MV-4-11 (cell line): ENCODE results near the gene NT5C1A.

Experiments used
- DNase-seq: peaks from one replicate; lab custom pipeline; 2025; lab: John Stamatoyannopoulos, UW

NT5C1A gene

DNA sequence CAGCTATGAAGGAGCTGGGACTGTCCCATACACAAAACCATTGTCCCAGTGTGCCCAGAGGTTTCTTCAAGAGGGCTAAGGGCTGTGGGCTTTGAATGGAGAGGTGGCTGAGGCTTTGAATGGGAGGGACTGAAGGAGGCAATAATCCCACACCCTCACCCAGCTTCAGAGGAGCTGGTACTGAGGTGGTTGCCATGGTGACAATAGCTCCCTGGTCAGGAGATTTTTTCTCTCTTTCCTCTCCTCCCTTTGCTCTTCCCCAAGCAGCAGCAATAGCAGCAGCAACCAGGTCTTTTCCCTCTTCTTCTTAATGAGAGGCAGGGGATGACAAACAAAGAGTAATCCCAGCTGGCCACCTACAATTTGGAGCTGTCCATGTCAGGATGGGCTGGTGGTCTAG lies 17.7 kb upstream of the NT5C1A start:
- DNase-seq = no peak

DNA sequence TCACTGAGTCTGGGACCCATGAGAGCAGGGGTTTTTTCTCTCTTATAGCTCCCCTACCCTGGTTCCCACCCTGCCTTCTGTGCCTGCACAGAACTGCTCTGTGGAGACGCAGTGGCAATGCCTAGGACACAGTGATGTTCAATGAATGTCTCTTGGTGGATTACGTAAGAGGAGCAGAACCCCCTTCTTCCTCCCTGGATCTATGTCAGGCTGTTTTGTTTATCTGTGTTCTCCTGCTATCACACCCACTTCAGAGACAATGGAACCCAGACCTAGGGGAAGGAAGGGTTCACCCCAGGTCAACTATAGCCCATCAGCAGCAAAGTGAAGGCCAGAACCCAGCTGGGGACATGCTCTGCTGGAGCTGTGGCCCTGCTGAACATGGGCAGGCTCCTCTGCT lies 17.3 kb upstream of the NT5C1A start:
- DNase-seq = no peak

DNA sequence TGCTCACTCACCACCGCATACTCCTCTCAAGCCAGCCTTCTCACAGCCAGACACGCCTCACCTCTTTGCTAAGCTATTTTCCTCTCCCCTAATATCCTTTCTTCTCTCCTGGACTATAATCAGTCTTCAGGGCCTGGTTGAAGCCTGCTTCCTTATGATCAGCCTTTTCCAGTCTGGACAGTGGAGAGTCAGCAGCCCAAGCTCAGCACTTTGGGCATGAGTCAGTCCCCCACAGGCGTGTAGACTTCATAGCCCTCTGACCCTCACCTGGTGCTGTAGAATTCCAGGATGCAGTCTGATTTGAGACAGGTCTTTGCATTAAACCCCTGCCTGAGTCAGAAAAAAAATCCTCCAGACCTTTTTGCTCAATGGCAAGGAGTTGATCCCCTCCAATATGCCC lies 16.8 kb upstream of the NT5C1A start:
- DNase-seq = no peak

DNA sequence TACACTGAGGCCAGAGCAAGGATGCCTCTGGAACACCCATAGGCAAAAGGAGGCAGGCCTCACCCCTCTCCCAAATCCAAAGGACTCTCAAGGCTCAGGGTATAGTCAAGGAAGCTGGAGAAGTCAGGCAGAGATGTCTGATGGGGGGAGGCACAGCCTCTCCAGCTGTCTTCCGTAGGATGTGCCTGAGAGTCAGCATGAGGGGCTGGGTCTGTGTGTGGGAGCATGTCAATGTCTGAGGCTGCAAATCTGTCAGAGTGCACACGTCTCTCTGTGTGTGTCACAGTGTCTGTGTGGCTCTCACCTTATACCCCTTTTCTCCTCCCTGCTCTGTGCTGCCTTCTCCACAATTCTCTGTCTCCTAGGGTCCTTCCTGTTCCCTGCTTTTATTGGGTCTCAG lies 15.3 kb upstream of the NT5C1A start:
- no peak for DNase-seq

DNA sequence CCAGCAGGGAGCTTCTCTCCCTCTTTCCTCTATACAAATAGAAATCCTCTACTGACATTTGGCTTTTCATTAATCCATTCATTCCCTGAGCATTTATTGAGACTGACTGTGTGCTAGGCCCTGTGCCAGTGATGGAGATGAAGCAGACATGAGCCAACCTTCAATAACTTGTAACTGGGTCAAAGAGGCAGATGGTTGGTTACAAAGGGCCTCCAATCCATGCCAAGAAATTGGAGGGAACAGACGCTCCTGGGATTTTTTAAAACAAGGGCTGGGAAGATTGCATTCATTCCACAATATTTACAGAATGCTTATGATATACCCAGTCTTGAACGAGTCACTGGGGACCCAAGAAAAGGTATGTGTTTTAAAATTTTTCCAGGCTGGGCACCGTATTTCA lies 13.2 kb upstream of the NT5C1A start:
- DNase-seq = no peak

DNA sequence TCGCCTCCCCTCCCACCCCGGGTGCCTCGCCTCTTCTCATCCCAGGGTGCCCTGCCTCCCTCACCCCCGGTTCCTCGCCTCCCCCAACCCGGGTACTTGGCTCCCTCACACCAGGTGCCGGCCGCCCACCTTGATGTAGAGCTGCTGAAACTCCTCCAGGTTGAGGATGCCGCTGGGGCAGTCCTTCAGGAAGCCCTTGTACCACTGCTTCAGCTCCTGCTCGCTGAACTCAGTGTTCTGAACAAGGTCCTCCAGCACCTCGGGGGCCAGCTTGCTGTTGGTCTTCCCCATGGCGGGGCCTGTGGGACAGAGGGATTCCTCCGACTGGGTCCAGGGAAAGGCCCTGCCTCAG lies 12.4 kb upstream of the NT5C1A start:
- no peak for DNase-seq

DNA sequence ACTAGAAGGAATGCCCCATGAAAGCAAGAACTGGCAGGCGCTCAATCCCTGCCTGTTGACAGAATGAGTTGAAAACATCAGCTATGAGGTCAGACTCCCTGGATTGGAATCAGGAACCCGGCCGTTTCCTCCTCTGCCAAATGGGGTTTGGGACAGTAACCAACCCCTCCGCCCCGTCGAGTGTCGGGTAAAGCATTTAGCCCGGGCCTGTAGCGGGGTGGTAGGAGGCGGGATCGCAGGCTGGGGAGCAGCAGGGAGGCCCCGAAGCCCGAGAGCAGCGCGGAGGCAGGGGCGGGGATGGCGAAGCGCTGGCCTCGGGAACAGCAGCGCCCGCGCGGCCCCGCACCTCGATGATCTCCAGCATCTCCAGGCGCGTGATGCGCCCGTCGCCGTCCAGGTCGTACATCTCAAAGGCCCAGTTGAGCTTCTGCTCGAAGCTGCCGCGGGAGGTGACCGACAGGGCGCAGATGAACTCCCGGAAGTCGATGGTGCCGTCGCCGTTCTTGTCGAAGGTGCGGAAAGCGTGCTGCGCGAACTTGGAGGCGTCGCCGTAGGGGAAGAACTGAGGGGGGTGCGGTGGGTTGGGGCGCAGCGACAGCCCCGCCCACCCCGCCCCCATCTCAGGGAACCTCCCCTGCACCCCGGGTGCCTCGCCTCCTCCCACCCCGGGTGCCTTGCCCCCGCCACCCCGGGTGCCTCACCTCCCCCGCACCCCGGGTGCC lies 11.8 kb upstream of the NT5C1A start:
- DNase-seq = no peak

DNA sequence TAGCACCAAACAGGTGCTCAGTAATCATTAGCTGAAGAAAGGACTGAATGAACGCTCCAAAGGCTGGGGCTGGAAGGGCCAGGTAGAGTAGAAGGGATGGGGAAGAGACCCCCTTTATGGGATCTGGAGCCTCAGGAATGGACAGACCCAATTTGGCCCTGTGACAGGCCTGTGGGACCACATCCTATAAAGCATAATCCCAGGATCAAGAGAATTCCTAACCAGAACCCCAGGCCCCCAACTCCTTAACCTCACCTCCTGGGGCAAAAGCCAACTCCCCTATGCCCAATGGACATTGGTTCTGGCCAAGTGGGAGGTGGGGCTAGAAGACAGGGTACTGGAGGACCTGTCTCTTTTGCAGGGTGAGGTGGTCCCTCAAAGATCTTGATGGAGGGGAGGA lies 10.1 kb upstream of the NT5C1A start:
- DNase-seq = no peak

DNA sequence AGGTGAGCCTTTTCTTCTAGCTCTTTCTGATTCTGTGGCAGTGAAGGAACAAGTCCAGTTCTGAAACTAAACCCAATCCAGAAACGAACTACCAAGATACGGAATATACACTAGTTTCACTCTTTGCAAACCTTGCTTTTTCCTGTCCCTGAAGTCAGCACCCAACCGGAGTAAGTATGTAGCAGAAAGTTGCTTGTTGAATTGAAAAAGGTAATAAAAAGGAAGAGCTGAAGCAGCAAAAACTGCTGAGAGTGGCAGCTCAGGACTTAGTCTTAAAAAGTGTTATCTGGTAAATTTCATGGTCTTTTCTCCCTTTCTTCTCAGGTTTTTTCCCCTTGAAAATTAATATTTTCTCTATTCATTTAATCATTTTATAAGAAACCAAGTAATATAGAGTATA lies 9.4 kb upstream of the NT5C1A start:
- no peak for DNase-seq

DNA sequence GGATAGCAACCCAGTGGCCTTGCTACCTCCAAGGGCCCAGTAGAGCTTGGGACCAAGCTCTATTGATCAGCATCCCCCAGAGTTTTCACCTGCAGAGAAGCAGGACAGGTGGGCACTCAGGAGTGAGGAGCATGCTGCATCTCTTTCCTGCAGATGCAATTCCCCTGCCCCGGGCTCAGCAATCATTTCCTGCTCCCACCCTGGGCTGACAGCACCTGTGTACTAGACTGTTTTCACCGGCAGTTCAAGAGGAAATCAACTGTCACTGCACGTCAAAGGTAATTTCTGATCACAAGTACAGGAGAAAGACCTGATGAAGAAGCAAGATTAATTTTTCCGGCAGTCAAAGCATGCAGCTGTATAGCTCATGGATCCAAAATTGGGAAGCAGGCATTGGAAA lies 8.8 kb upstream of the NT5C1A start:
- DNase-seq = no peak

DNA sequence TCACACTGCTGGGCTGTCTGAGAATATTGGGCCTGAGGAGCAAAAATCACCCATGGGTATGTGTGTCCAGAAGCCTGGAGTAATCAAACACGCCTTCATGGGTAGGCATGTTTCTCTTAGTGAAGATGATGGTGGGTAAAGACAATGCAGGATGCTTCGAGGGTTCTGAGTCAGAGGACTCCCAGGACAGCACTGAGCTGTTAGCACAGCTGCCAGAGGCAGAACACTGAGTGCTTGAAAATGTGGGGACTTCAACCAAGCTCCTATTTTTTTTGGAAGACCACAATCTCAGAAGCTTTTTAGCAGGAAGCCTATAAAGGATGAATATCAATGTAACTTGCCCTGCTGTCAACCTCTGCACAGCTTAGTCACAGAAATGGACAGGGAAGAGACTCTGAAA lies 7.9 kb upstream of the NT5C1A start:
- no peak for DNase-seq

DNA sequence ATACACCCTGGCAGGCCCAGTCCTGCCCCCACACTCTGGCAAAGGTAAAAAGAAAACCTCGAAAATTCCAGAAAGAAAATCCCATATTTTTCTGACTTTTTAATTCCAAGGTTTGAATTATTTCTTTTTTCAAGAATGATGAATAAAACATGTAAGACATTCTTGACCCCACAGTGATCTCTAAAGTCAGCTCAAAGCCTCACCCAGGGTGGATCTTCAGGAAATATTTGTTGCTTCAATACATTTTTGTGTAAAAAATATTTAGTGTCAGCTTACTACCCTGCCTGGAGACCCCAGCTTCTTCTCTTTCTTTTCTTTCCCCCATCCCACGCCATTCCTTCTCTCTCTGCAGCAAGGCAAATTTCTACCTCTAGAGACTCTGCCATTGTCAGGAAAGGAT lies 7.0 kb upstream of the NT5C1A start:
- no peak for DNase-seq

DNA sequence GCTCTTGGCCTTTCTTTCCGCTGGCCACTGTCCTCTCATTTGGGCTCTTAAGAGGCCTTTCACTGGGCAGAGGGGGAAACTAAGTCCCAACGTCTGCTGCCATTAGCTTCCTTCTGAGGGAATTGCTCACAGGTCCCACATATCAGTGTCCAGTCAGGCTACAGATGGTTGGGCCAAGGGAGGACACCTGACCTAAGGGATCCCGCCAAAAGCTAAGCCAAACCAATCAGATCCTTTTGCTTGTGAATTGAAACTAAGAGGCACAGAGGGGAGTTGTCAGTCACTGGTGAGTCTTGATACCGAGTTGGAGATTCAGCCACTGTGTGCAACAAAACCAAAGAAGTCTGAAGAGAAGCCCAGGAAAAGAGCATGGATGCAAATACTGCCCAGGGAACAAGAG lies 5.7 kb upstream of the NT5C1A start:
- no peak for DNase-seq

DNA sequence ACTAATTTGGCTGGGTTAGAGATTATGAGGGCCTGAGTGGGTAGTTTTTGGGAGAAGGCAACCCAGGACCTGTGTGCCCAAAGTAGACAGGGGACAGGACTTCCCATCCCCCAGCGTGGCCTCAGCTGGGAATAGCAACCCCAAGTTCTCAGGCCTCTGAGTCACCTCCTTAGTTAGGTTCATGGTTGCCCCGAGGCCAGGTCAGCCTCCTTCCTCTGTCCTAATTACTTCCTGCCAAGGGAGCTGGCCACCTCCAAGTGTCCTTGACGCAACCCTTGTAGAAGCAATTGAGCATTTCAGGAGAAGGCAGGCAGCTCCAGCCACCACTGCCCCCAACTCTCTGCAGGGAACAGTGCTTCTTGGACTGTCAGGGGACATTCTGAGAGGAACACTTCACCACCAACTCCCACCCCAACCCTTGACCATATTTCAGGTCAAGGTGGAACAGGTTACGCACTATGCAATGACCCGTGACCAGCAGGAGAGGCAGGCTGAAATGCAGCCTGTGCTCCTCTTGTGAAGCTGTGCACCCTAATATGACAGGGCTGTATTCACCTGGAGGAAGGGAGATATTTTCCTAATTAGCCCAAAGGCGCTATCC lies 5.1 kb upstream of the NT5C1A start:
- DNase-seq = peak; percentile 10

DNA sequence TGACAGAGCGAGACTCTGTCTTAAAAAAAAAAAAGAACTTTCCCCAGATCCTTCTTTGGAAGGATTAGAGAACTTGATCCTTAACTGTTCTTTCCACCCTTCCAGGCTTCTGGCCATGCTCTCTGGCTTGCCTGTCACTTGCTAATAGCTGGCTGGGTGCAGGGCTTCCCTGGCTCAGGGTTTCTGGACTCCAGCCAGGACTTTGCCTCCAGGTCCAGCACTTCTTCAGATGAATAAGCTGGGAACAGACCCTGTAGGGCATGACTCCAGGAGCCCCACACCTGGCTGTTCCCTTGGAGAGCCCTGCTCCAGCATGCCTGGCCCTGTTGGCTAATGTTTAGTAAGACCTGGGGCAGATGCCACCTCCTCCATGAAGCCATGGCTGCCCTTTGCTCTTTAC lies 3.3 kb upstream of the NT5C1A start:
- DNase-seq = no peak

DNA sequence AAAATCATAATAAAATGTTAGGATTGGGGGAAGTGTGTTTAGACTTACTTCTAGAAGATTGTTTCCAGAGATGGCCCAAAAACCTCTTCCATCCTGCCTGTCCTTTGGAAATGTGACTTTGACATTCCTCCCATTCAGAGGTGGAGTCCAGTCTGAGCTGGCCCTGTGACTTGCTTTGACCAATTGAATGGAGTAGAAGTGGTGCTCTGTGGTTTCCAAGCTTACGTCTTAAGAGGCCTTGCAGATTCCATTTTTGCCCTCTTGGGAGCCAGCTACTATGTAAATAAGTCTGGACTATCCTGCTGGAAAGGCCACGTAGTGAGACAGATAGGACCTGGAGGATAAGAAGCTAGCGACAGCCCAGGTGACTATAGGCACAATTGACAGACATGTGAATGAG lies 1.3 kb upstream of the NT5C1A start:
- no peak for DNase-seq

DNA sequence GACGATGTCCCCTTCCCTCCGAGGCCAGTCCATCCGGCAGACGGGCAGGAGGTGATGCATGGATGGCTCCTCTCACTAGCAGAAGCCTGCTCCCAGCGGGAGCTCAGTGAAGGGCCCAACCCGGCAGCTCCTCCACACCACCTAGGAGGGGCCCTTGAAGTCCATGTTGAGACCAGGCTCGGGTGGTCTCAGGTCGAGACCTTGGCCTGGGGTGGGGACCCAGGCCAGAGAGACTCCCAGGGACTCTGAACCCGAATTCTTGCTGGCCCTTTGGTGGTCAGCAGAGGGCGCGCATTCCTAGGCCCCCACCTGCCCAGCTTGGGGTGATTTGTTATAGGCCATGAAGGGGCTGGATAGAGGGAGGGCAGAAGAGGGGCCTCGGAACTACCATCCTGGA lies 642 bp upstream of the NT5C1A start:
- peak; percentile 16 for DNase-seq

DNA sequence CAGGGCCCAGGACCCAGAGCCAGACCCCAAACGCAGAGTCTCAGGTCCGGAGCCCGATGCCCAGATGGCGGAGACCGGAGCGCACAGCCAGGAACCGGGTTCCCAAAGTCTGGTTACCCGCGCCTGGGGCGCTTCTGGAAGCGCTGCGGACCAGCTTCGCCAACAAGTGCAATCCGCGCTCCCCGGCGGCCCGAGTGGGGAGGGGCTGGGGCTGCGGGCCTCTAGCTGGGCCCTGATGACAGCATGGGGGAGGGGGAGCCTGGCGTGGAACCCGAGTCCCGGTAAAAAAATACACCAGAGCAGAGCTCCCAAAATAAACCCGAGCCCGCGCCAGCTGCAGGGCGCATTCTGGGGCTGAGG lies 494 bp downstream of the NT5C1A start:
- DNase-seq = no peak

DNA sequence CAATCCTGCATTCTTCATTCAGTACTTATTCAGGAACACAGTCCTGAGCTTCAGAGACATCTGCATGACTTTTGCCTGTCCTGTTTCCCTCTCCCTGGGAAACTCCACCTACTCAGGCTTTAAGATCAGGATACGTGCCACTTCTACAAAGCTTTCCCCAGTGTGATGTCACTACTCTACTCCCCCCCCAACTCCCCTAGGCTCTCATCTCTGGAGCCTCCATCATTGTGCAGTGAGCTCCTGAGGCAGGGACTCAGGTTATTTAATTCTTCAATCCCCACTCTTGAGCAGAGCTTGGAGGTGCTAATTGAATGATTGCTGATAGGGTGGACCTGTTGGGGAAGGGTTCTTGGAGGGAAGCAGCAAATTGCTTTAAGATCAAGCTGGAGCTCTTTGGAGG lies 1.2 kb downstream of the NT5C1A start:
- no peak for DNase-seq

DNA sequence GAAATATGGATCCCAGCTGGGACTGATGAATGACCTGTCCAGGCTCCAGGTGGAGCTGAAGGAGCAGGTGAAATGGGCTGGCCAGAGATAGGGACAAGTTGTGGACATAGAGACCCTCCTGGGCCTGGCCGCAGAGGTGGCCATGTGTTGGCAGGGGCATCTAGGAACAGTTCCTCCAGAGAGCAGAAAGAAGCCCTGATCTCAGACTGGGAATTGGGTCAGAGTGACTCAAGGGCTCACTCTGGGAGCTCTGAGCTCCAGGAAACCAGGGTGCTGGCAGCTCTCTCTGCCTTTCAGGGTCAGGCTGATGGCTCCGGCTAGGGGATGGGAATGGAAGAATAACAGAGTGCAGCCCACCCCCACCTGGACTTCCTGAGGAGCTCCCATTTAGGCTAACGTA lies 3.0 kb downstream of the NT5C1A start:
- DNase-seq = no peak

DNA sequence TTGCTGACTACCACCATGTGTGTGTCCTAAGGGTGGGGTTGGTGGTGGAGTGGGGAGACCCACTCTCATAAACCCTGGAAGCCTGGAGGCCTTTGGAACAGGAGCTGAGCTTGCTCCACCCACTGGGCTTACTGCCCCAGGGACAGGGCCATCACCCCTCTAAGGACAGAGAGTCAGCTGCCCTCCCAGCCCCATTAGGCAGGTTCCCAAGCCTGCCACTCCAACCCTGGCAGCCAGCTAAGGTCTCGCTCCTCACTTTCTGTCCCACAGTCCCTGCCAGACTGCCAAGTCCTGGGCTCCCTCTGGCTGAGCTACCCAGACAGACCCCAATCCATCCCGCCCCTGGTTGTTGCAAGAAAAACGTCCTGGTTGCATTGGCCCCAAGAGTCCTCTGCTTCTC lies 3.8 kb downstream of the NT5C1A start:
- no peak for DNase-seq

DNA sequence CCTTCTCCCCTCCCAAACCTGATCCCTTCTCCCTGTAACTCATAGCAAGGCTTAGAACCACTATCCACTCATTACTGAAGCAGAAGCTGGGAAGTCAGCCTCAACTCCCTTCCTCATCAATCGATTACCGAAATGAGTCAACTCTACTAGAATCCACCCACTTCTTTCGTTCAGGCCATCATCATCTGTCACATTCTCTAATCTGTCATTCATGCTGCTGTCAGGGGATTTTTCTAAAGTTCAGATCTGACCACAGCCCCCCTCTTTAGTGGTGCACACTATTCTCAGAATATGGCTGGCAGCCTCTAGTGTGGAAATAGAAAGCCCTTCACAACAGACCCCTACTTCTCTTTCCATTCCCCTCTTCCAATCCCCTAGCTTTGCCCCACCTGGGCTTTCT lies 5.1 kb downstream of the NT5C1A start:
- DNase-seq = no peak

DNA sequence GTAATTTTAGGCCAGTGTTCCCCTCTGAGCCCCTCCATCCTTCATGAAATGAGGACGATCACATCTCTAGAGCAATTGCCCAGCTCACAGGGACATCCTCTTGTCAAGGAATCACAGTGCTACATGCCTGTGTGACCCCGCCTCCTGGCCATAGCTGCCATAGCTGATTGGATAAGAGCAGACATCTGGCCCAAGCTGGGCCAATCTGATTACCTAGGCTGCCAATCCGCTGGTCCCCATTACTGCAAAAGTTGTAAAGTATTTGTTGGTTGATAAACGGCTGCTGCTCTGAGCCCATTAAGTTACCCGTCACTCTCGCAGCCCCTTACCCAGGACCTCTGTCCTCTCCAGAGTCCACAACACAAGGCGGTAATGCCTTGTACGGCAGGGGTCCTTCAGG lies 8.3 kb downstream of the NT5C1A start:
- no peak for DNase-seq

DNA sequence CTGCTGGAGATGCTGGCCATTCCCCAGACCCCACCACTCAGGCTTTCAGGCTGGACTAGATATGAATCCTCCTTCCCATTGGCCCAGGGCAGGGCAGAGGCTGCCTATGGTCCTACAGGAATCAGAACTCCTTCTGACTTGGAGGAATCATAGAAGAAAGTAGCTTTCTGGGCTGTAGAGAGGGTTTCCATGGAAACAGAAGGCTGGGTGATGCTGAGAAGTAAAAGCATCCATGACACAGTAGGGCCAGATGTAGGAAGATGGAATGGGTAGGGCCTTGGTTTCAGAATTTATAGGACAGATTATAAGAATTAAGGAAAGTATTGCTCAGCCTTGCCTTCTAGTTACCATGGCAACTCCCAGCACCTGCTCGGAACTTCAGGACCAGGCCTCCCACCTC lies 9.0 kb downstream of the NT5C1A start:
- DNase-seq = no peak

DNA sequence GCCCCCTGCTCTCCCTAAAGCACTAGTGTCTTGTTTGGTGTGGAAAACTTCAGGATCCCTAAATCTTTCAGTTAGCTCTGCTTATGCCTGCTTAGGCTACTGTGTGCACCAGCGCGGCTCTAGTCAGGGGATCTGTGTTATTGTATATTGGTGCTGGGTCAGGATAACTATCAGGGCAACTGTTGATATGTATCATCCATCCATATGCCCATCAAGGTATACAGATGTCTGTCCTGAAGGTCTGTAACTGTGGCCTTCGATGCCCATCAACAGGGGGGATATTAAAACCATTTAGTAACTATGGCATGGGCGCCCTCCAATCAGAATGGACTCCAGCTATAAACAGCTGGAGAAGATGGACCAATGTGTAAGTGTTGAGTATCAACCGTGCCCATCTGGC lies 12.4 kb downstream of the NT5C1A start:
- no peak for DNase-seq
